T-helper 9 cell (primary cell): Measurements from ENCODE around the gene MARCHF10.
"Not testable (repeated sequence)": the region's sequence is repeated elsewhere in the genome, so short reads cannot be mapped to it uniquely, and the experiment has no call there.

Experiments used
- DNase-seq: peaks from one replicate; pipeline ENCODE4 v3.0.0-alpha.2; 2020

Gene MARCHF10

DNA sequence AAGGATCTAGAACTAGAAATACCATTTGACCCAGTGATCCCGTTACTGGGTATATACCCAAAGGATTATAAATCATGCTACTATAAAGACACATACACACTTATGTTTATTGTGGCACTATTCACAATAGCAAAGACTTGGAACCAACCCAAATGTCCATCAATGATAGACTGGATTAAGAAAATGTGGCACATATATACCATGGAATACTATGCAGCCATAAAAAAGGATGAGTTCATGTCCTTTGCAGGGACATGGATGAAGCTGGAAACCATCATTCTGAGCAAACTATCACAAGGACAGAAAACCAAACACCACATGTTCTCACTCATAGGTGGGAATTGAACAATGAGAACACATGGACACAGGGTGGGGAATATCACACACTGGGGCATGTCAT, 22.1 kb downstream of the MARCHF10 start:
- not testable (repeated sequence) for DNase-seq

DNA sequence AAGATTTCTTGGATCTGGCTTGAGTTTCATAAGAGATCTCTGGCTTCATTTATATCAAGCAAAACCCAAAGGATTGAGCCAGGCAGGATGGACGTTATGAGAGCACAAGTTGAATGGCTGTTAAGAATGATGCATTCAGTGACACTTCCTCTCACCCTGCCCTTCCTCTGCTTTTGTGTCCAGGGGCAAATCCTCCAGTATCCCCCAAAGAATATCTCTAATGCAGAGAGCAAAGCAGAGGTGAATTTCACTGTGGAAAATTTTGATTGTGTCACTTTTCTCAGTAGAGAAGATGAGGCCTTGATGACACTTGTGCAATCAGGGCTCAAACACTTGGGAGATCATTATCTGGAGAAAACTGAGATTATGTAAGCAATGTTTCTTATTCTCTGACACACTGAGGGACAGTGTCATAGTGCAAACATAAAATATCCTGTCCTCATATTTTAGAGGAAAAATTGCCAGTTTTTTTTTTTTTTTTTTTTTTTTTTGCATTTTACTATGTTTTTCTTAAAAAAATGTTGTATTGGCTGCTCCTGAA, 25.3 kb downstream of the MARCHF10 start:
- DNase-seq: no peak

- DNase-seq: no peak
Observed at GRCh38 chr17:62781831-62782251, 26.3 kb downstream of the MARCHF10 start.

GRCh38 chr17:62781356-62781755, 26.8 kb downstream of the MARCHF10 start:
- no peak for DNase-seq

DNA sequence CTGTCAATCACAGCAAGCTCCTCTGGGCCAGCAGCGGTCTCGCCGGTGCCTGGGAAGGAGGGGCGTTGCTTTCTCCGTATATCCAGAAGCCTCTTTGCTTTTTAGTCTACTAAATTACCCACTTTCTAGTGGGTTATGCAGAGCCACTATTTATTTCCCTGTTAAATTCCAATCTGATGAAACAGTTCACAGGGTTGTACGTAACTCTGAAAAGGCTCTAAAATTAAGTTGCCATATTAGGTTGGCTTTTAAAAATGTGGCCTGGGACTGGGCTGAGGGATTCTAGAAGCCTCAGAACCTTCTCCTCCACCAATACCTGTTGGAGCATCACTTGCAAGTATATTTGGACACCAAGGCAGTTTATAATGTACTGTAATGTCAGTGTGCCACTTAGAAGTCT, 27.2 kb downstream of the MARCHF10 start:
- DNase-seq: no peak

- no peak for DNase-seq
Observed at GRCh38 chr17:62780269-62780668, 27.8 kb downstream of the MARCHF10 start.

DNA sequence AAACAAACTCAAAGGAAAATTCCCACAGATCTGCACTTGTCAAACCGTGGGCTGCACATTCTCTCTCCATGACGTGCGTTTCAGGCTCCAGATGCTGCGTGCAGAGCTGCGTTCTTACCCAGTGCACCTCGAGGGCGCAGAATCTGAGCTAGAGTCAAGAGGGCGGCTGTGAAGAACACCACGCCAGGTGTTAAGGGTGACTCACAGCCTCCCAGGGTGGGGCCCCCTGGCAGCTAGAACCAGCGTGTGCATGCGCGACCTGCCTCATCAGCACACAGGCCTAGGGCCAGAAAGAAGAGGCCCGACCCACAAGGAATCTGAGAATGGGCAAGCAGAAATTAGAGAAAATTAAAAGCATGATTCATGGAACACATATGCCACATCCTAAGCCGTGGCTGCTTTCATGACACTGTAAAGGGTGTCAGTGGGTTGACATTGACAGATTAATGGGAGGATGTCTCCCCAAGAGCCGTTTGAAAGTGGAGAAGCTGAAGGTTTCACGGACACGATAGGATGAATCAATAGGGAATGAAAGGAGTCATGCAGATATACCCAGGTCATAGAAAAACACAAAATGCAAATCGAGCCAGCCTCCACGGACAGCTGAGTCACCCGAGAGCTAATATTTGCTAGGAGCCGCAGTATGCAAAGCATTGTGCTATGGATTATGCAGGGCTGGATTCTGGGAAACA, 29.0 kb downstream of the MARCHF10 start:
- DNase-seq: no peak

GRCh38 chr17:62775876-62776275, 32.2 kb downstream of the MARCHF10 start:
- DNase-seq: no peak

DNA sequence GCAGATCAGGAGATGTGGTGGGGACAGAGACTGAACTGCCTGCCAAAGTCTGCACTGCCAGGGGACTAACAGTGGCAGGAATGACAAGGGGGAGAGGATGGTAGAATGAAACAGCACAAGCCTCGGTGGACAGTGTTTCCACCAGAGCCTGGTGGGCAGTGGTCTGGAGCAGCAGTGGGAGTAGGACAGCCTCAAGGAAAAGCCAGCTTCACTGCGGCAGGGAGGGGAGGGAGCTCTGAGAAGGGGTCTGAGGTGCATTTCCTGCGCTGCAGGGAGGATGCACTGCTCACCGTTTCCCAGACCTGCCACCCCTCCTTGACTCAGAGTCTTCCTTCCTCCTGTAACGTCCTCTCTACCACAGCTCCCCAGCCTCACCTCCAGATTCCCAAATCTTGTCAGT, 33.8 kb downstream of the MARCHF10 start:
- no peak for DNase-seq

GRCh38 chr17:62767997-62768396, 40.1 kb downstream of the MARCHF10 start:
- DNase-seq: no peak

DNA sequence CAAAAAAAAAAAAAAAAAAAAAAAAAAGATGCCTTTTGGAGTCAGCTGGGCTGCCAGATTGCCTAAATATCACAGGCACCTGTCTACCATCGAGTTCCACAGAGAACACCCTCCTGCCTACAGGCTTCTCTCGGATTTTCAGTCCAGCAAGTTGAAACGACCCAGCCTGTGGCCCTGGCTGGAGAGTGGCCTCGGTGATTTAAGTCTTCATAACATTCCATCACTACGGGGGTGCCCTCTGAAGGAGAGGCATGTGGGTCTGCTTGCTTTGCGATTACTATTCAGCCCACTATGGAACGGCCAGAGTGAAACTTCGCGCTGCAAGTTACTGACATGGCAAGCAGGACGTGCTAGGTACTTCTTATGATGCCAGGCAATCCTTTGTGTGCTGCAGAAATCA, 42.8 kb downstream of the MARCHF10 start:
- no peak for DNase-seq

DNA sequence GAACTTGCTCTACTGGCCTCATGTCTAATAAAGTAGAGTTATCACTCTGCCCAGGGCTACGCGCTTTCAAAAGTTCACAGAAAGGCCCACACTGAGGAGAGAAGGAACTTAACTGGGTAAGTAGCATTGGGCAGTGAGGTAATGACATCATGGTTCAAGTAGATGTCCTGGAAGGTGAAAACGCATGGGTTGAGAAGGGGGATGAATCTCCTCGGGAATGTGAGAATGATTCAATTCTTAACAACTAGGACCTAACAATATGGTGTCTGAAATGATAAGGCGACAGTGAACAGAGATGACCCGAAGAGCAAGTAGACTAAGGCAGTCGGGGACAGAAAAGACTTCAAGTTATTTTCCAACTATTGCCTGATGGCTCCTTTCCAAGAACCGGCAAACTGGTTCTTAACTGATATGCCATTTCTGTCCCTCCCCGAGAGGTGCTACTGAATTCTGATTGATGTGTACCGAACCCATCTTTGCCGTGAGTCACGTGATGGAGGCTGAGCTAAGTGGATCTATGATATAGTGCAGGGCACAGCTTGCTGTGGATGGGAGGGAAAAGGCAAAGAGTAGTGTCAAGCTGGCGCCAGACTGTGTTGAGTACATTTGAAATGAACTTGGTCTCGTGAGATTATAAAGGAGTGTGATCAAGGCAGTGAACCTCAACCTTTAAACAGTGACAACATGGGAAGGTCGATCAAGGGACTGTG, 44.1 kb downstream of the MARCHF10 start:
- no peak for DNase-seq

DNA sequence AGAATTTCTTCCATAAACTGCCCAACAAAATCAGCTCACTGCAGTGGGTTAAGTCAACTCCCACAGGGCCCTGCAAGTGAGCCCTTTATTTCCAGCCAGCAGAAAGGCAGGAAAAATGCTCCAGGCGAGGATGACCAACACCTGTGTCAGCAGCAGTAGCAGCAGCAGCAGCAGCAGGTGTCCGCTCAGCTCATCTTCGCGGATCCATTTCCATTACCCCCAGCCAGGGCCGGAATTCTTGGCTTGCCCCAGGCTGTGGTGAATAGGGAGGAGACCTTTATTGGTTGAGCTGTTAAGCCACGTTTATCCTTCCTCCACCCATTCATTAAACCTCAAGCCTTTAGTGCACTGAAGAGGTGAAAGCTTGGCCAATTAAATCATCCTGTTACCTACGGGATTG, 46.2 kb downstream of the MARCHF10 start:
- no peak for DNase-seq

DNA sequence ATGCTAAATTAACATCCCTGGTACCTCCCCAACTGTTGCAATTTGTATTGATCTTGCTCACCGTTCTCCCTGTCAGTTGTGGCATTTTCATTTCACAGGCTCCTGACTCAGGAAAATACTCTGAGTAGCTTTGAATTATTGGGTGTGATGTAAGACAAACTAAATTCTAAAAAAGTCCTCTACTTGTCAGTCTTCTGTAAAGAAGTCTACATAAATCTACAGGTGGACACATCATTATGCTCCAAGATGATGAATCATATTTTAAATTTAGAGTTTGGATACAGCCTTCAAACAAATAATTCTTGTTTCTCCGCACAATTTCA, 47.2 kb downstream of the MARCHF10 start:
- DNase-seq: no peak

- no peak for DNase-seq
Observed at GRCh38 chr17:62760059-62760944, 47.8 kb downstream of the MARCHF10 start.

- DNase-seq: no peak
Observed at GRCh38 chr17:62757500-62757951, 50.6 kb downstream of the MARCHF10 start.

- DNase-seq: no peak
Observed at GRCh38 chr17:62756198-62756597, 51.9 kb downstream of the MARCHF10 start.

GRCh38 chr17:62755141-62755851, 52.8 kb downstream of the MARCHF10 start:
- DNase-seq: no peak

GRCh38 chr17:62754631-62755030, 53.5 kb downstream of the MARCHF10 start:
- DNase-seq: no peak

DNA sequence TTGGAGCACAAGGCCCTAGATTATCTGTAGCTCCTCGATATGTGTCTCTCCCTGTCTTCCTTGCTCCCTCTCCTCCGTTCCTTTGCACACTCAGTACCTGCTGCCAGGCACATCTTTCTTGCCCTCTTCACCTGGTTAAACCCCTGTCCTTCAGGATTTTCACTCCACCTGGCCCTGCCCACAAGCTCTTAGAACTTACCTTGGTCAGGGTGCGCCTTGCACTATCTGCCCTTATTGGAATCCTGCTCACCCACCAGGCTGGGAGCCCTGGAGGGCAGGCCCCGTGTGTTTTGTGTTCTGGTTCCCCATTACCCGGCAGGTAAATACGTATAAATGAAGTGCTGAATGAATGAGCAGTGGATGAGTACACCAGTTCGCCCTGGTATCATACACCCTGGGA, 54.6 kb downstream of the MARCHF10 start:
- DNase-seq: no peak

- DNase-seq: no peak
Observed at GRCh38 chr17:62751060-62751691, 56.9 kb downstream of the MARCHF10 start.

GRCh38 chr17:62750631-62751051, 57.5 kb downstream of the MARCHF10 start:
- DNase-seq: no peak
